GM19099 (cell line): Measurements from ENCODE around the gene MBTD1.

Source experiments
- POLR2A ChIP-seq: IDR thresholded peaks from 3 replicates; pipeline ENCODE4 v1.6.1; 2011; ENCODE audit warnings: low read depth; ENCODE audit not compliant: insufficient read length; ENCODE audit errors: extremely low read depth

Gene MBTD1

DNA sequence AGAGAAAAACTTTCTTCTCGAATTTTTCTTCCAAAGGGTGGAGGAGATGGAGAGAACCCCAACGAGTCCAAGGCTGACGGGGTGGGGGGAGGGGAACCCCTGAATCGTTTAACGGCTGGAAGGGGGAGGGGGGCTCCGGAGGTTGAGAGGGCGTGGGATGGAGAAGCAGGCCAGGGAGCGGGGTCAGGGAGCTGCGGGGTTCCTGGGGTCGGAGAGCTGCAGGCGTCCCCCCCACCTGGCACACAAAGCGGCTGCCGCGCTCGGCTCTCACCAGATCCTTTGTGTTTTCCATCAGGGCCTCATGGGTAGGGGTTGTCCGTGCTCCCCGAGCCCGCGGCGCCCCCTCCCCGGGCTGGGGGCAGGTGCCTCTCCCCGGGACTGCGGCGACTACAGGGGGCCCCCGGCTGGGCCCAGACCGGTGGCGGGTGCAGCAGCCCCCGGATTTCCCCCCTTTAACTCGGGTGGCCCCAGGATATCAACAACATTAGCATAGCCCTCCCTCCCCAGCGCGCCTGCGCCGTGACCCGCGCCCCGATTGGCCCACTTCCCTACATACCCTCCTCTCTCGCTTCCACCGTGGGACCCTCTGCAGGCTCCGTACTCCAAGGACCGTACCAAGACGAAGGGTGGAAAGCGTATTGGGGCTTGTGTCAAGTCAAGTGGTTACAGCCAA, at the start of gene MBTD1:
Gene MBTD1 (minus strand): TSS at position 486 of the 673 bp plus-strand sequence. CDS start 34,888 bp downstream, outside the sequence.
- TF ChIP-seq POLR2A: no peak

- no peak for TF ChIP-seq POLR2A
These were observed 45.3 kb upstream of the MBTD1 start for GRCh38 chr17:51305182-51305581.

- no peak for TF ChIP-seq POLR2A
These were observed 40.0 kb upstream of the MBTD1 start for GRCh38 chr17:51299859-51300258.

GRCh38 chr17:51298508-51299371, 38.9 kb upstream of the MBTD1 start:
- no peak for TF ChIP-seq POLR2A

- TF ChIP-seq POLR2A: no peak
These were observed 29.9 kb upstream of the MBTD1 start for GRCh38 chr17:51289696-51290111.

DNA sequence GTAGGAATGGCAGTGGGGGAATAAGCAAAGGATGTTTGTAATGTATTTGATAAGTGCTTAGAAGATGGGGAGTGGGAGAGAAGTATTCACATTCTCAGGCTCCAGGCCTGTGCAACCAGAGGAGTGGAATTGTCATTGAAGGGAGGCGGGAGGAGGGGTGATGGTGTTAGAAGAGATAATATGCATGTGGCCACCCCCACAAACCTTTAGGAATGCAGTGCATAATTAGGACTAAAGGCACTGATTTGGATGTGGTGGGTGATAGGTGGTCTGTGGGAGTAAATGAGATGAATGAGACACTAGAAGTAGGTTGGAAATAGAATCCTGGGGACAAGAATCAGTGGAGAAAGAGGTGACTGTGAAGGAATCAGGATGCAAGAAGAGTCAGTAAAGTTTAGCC, 27.6 kb upstream of the MBTD1 start:
- TF ChIP-seq POLR2A: no peak

DNA sequence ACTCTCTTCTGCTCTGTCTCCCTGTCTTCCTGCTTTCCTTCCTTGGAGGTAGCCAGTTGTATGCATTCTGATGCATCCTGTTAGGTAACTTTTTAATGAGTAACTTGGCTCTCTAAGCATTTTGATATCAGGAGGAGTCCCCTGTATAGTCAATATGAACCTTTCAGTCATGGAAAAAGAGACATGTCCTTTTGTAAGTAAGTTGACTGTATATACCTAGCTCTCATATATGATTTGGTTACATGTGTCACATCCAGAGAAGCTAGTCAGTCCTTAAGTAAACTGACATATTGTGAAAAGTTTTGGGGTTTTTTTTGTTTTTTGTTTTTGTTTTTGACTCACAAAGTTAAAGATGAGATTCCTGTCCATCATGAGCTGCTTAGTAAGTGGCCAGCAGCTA, 19.3 kb upstream of the MBTD1 start:
- no peak for TF ChIP-seq POLR2A

- TF ChIP-seq POLR2A: no peak
These were observed 15.5 kb upstream of the MBTD1 start for GRCh38 chr17:51275381-51275780.

DNA sequence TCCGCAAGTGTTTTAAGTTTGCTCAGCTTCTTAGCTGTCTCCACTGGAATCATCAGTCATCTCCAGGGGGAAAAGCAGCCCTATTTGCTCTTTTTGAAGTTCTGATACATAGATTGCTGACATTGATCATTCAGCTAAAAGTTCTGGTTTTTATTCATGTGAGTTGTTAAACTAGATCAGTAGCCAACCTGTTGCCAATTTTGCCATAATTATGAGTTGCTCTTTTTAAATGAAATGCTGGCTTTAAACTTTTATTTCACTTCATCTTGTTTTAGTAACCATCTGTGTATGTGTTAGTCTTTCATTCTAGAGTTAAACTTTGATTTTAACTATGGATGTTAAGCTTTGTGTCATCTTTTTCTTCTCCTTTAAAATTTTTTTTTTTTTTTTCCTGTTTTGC, 13.0 kb upstream of the MBTD1 start:
- no peak for TF ChIP-seq POLR2A

DNA sequence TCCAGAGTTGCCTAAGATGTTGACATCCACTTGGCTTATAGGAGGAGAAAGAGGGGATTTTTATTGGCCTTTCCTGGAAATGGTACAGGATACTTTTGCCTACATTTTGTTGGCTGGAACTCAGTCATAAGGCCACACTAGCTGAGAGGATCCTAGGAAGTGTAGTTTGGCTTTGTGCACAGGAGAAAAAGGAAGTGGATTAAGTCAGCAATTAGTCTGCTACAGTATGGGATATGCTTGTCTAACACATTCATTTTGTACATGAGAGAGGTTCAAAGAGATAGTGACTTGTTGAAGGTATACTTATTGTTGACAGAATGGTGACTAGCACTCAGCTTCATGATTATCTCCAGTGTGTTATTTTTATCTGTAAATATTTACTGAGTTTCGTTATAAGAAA, 10.8 kb upstream of the MBTD1 start:
- TF ChIP-seq POLR2A: no peak

DNA sequence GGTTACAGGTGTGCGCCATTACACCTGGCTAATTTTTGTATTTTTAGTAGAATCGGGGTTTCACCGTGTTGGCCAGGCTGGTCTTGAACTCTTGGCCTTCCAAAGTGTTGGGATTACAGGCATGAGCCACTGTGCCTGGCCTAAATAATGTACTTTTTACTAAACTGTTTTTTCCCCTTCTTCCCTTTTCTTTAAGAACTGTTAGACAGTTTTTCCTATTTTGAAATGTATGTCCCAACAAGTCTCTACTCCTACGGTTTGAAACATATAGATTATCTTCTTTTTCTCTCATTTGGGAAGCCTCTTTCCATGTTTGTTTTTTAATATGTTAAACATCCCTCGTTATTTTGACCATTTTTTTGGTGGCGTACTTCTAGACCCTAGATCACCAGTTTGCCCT, 10.1 kb upstream of the MBTD1 start:
- no peak for TF ChIP-seq POLR2A

- TF ChIP-seq POLR2A: no peak
These were observed 3.2 kb upstream of the MBTD1 start for GRCh38 chr17:51263006-51263405.

DNA sequence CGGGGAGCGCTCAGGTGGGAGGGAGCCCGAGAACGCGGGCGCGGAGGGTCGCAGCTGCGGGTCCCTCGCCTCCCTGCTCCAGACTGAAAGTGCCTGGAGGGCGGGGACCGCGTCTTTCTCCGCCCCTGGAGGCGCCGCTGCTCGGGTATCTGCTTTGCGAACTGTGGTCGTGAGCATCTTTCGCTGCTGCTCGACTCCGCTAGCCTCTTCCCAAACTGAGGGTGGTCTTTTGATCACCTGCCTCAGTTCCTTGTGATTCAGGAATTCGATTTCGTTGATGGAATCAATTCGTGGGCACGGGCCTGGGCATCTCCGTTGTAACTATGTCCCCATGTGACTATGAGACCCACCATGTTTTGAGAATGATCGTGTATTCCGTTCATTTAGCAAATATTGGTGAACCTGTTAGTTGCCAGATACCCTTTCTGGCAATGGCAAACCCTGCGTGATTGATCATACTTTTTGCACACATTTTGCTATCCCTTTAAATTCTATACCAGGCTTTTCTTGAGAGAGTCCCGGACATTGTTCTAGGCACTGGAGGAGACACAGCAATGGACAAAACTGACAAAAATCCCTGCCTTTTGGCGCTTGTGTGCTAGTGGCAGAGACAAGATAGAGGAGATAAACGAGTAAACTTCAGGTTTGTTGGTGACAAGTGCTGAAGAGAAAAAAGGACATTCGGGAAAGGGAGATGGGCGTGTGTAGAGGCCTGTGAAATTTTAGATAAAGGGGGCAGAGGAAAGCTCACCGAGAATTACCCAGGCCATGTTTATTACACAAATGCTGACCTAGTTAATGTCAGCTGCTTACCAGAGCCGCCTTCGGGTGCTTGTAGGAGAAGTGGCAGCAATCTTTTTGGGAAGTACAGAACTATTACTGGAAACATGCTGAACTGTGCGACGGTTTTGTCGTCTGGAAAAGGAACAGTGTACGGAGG, 1.4 kb upstream of the MBTD1 start:
- no peak for TF ChIP-seq POLR2A

DNA sequence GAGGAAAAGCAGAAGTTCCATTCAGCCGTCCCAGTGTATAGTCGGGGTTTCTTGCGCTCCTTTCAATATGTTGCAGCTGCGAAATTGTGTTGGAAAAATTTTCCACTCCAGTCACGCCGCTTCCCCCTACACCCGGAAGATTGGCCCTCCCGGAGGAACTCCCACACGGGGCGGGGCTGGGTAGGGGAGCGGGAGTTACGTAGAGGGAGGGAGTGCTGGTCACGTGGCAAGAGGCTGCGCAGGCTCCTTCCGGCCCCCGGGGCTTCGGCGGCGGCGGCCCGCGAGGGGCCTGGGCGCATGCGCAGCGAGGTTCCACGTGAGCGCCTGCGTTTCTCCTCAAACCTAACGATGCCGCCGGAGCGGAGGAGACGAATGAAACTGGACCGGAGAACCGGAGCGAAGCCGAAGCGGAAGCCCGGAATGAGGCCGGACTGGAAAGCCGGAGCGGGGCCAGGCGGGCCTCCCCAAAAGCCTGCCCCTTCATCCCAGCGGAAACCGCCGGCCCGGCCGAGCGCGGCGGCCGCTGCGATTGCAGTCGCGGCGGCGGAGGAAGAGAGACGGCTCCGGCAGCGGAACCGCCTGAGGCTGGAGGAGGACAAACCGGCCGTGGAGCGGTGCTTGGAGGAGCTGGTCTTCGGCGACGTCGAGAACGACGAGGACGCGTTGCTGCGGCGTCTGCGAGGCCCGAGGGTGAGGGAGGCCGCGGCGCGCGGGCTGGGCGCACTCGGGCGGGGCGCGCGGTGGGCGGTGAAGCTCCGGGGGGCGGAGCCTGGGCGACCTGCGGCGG, 581 bp upstream of the MBTD1 start, which contains the start of gene UTP18:
Gene UTP18 (plus strand): TSS at position 310 of the 787 bp plus-strand sequence. CDS start 39 bp downstream, at position 349.
- peak; percentile 68 for TF ChIP-seq POLR2A

GRCh38 chr17:51258756-51259563, 889 bp downstream of the MBTD1 start:
- no peak for TF ChIP-seq POLR2A
